Measurements from ENCODE around the gene ZNF462.

DNA sequence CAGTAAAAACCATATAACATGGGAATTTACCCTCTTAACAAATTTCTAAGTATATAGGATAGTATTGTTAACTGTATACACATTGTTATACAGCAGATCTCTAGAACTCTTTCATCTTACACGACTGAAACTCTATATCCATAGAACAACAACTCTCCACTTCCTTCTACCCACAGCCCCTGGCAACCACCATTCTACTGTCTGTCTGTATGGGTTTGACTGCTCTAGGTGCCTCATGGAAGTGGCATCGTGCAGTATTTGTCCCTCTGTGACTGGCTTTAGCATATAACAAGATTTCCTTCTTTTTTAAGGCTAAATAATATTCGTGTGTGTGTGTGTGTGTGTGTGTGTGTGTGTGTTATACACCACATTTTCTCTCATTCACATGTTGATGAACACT lies 100.7 kb downstream of the ZNF462 start:
- no peak for TF ChIP-seq POLR2A (IDR thresholded peaks at IDR 0.05)
- TF ChIP-seq, protein P1, sequence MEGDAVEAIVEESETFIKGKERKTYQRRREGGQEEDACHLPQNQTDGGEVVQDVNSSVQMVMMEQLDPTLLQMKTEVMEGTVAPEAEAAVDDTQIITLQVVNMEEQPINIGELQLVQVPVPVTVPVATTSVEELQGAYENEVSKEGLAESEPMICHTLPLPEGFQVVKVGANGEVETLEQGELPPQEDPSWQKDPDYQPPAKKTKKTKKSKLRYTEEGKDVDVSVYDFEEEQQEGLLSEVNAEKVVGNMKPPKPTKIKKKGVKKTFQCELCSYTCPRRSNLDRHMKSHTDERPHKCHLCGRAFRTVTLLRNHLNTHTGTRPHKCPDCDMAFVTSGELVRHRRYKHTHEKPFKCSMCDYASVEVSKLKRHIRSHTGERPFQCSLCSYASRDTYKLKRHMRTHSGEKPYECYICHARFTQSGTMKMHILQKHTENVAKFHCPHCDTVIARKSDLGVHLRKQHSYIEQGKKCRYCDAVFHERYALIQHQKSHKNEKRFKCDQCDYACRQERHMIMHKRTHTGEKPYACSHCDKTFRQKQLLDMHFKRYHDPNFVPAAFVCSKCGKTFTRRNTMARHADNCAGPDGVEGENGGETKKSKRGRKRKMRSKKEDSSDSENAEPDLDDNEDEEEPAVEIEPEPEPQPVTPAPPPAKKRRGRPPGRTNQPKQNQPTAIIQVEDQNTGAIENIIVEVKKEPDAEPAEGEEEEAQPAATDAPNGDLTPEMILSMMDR (IDR thresholded peaks at IDR 0.05) = no peak
